HL-60 (cell line): ENCODE data around the gene SCAMP3.

Experiments
- DNase-seq, 2 experiments: peaks; one replicate each; pipeline ENCODE4 v3.0.0-alpha.2; 2010 to 2020; ENCODE audit warnings: low read depth in 1 of 2, low spot score in 1 of 2
- H3K27ac ChIP-seq: fragments of 250-450 bp; sonication (Bioruptor Pico); replicated peaks from 2 replicates; pipeline ENCODE4 v1.5.1; 2020; ENCODE audit warnings: mild to moderate bottlenecking, moderate library complexity
- H3K27me3 ChIP-seq: fragments of 250-450 bp; sonication (Bioruptor Pico); 2 replicates; pipeline ENCODE4 v1.5.1; 2021; ENCODE audit warnings: mild to moderate bottlenecking, moderate library complexity; ENCODE audit not compliant: insufficient read depth, poor library complexity, severe bottlenecking
- H3K4me3 ChIP-seq: replicated peaks from 2 replicates; pipeline ENCODE4 v1.5.1; 2011; ENCODE audit warnings: mild to moderate bottlenecking, control low read depth, low read length; ENCODE audit not compliant: insufficient read depth
- CTCF ChIP-seq: IDR thresholded peaks from one replicate; pipeline ENCODE4 v1.5.1; 2011; ENCODE audit warnings: low read length, control low read depth, inconsistent platforms; ENCODE audit not compliant: insufficient read depth
- GABPA ChIP-seq: IDR thresholded peaks from 2 replicates; pipeline ENCODE4 v1.6.1; 2012; ENCODE audit warnings: low read depth
- POLR2AphosphoS5 ChIP-seq: IDR thresholded peaks from 2 replicates; pipeline ENCODE4 v1.6.1; 2012; ENCODE audit warnings: low read depth
- REST ChIP-seq: IDR thresholded peaks from 2 replicates; pipeline ENCODE4 v1.6.1; 2012; ENCODE audit warnings: low read depth; ENCODE audit not compliant: insufficient replicate concordance
- SPI1 ChIP-seq: IDR thresholded peaks from 2 replicates; pipeline ENCODE4 v1.6.1; 2012; ENCODE audit warnings: low read depth, mild to moderate bottlenecking, borderline replicate concordance

The SCAMP3 gene

GRCh38 chr1:155287987-155288543 lies 25.9 kb upstream of the SCAMP3 start:
- TF ChIP-seq GABPA (no peak), SPI1 (no peak), REST (no peak), POLR2AphosphoS5 (no peak), CTCF (no peak)
- Histone ChIP-seq H3K27me3 (peaks cover 4% of the 10 kb centered on the region), H3K4me3 (no peak overlapping the region), H3K27ac (no peak overlapping the region)
- no peak for DNase-seq

- Histone ChIP-seq H3K27me3 (no peaks in the 10 kb centered on the region), H3K4me3 (no peak overlapping the region), H3K27ac (no peak overlapping the region)
- TF ChIP-seq POLR2AphosphoS5 = no peak
- no peak for TF ChIP-seq CTCF
- no peak for TF ChIP-seq REST
- TF ChIP-seq SPI1 = no peak
- no peak for TF ChIP-seq GABPA
- no peak for DNase-seq
These were observed 24.4 kb upstream of the SCAMP3 start for GRCh38 chr1:155286544-155286943.

GRCh38 chr1:155285631-155286044 lies 23.5 kb upstream of the SCAMP3 start:
- H3K27ac ChIP-seq = no peak overlapping the region
- no peak overlapping the region for H3K4me3 ChIP-seq
- no peak for TF ChIP-seq REST
- no peak for TF ChIP-seq POLR2AphosphoS5
- TF ChIP-seq GABPA = no peak
- no peak for TF ChIP-seq CTCF
- no peak for TF ChIP-seq SPI1
- no peaks in the 10 kb centered on the region for H3K27me3 ChIP-seq
- DNase-seq = no peak
